Nephron (organoid): ENCODE results near the gene COL6A3.

ENCODE experiments used
- H3K27ac Mint-ChIP-seq, 3 experiments: 2 replicates each; pipeline ENCODE4 v1.8.0; 2020; ENCODE audit warnings: mixed read lengths in 3 of 3, mild to moderate bottlenecking in 2 of 3, moderate library complexity in 1 of 3
- H3K27me3 Mint-ChIP-seq: 2 replicates; pipeline ENCODE4 v1.8.0; 2021; ENCODE audit warnings: low read depth, mild to moderate bottlenecking, moderate library complexity, mixed read lengths
- H3K36me3 Mint-ChIP-seq: 2 replicates; pipeline ENCODE4 v1.8.0; 2020; ENCODE audit warnings: low read depth, mixed read lengths
- H3K4me1 Mint-ChIP-seq: 2 replicates; pipeline ENCODE4 v1.8.0; 2020; ENCODE audit warnings: mixed read lengths
- H3K4me3 Mint-ChIP-seq, 3 experiments: 2 replicates each; pipeline ENCODE4 v1.8.0; 2020; ENCODE audit warnings: mild to moderate bottlenecking in 3 of 3, mixed read lengths in 3 of 3, moderate library complexity in 2 of 3
- H3K9me3 Mint-ChIP-seq: 2 replicates; pipeline ENCODE4 v1.8.0; 2020; ENCODE audit warnings: mixed read lengths
- TF ChIP-seq, protein P1 (sequence below), 3 experiments: fragments of 200-600 bp; sonication (generic); IDR thresholded peaks; one replicate each; pipeline ENCODE4 v1.5.0; 2021; ENCODE audit warnings: antibody characterized with exemption in 3 of 3; ENCODE audit not compliant: unreplicated experiment in 3 of 3

COL6A3 gene

DNA sequence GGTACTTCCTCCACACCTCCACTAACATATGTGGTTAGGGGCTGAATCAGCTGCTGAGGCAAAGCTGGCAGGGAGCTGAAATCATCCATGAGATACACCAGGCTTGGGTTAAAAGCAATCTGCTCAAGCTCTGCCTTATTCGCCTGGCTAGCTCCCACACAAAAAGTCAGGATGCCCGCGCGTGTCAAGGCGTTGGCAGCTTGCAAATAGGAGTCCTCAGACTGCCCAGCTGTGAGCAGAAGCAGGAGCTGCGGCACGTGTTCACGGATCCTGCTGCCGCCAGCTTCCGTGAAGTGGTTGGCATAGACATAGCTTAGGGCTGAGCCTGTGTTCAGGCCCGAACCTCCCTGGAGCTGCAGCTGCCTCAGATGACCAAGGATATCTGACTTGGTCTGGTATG is 35.3 kb downstream of the COL6A3 start:
- Mint-ChIP-seq H3K9me3 (no peaks in the 10 kb centered on the region), H3K4me3 (no peak overlapping the region), H3K27me3 (no peaks in the 10 kb centered on the region), H3K4me1 (no peaks in the 10 kb centered on the region), H3K36me3 (peaks cover 73% of the 10 kb centered on the region), H3K27ac (no peak overlapping the region)
- TF ChIP-seq, protein P1, sequence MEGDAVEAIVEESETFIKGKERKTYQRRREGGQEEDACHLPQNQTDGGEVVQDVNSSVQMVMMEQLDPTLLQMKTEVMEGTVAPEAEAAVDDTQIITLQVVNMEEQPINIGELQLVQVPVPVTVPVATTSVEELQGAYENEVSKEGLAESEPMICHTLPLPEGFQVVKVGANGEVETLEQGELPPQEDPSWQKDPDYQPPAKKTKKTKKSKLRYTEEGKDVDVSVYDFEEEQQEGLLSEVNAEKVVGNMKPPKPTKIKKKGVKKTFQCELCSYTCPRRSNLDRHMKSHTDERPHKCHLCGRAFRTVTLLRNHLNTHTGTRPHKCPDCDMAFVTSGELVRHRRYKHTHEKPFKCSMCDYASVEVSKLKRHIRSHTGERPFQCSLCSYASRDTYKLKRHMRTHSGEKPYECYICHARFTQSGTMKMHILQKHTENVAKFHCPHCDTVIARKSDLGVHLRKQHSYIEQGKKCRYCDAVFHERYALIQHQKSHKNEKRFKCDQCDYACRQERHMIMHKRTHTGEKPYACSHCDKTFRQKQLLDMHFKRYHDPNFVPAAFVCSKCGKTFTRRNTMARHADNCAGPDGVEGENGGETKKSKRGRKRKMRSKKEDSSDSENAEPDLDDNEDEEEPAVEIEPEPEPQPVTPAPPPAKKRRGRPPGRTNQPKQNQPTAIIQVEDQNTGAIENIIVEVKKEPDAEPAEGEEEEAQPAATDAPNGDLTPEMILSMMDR (IDR thresholded peaks at IDR 0.05; ENCODE audit: unreplicated experiment in 3 of 3), result no peak

DNA sequence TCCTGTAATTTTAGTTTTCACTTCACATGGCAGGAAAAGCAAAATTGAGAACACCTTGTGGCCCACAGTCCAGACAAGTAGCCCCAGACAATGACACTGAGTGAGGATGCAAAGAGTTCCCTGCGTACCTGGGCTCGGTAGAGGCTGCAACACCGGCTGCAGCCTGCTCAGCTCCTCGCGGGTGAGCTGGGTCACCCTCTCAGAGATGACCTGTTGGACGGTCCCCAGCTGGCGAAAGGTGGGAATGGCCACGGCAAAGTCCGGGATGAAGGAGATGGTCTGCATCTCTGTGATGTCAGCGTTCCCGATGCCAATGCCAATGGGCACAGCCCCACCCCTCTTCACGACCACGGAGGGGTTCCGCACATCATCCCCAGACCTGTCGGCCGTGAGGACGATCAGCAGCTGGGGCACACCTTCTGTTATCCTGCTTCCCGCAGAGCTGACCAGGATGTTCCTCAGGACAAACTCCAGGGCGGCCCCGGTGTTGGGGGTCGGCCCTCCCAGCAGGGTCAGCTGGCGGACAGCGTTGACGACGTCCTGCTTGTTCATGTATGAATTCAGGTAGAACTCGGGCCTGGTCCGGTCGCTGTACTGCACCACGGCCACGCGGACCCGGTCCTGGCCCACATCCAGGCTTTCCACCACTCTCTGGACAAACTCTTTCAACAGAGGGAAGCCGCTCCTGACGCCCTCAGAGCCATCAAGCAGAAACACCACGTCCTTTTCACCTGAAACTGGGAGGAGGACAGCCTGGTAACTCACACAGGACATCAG is 39.5 kb downstream of the COL6A3 start:
- Mint-ChIP-seq H3K9me3 (peaks cover 2% of the 10 kb centered on the region), H3K4me3 (no peak overlapping the region), H3K27me3 (no peaks in the 10 kb centered on the region), H3K4me1 (no peaks in the 10 kb centered on the region), H3K36me3 (peaks cover 78% of the 10 kb centered on the region), H3K27ac (no peak overlapping the region)
- TF ChIP-seq, protein P1 (IDR thresholded peaks at IDR 0.05; ENCODE audit: unreplicated experiment in 3 of 3), result no peak

DNA sequence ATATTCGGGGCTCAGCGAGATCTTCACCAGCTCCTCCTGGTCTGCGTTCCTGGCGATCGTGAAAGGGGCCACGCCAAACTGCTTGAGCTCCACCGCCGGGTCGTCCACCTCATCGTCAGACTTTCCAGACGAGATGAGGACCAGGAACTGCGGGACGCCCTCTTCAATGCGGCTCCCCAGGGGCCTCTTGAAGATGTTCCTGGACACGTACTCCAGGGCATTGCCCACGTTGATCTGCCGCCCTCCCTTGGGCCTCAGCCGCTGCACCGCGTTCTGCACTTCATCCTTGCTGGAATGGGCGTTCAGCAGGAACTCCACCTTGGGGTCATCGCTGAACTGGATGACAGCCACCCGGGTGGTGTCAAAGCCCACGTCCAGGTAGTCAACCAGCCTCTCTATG is 42.1 kb downstream of the COL6A3 start:
- Mint-ChIP-seq H3K9me3 (peaks cover 2% of the 10 kb centered on the region), H3K27ac (no peak overlapping the region), H3K36me3 (peaks cover 84% of the 10 kb centered on the region), H3K4me1 (no peaks in the 10 kb centered on the region), H3K27me3 (no peaks in the 10 kb centered on the region), H3K4me3 (no peak overlapping the region)
- TF ChIP-seq, protein P1 (IDR thresholded peaks at IDR 0.05; ENCODE audit: unreplicated experiment in 3 of 3), result no peak

DNA sequence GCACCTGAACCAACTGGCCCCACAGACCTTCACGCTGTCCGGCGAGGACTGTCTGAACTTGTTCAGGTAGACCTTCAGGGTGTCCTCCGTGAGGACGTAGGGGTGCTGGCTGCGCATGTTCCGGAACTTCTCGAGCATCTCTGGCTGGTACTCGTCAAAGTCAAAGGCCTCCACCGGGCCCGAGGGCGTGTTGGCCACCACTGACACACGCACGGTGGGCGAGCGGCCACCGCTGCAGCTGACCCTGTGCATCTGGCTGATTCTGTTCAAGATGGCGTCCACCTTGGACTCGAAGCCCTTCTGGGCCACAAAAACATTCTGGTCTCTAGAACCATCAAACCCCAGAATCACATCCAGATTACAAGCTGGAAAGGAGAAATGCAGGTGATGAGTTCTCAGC is 48.3 kb downstream of the COL6A3 start:
- H3K9me3 Mint-ChIP-seq, result no peaks in the 10 kb centered on the region
- TF ChIP-seq, protein P1 (IDR thresholded peaks at IDR 0.05; ENCODE audit: unreplicated experiment in 3 of 3), result no peak
- H3K4me1 Mint-ChIP-seq, result peaks cover 15% of the 10 kb centered on the region
- H3K27me3 Mint-ChIP-seq, result no peaks in the 10 kb centered on the region
- H3K4me3 Mint-ChIP-seq, result no peak overlapping the region
- peaks cover 89% of the 10 kb centered on the region for H3K36me3 Mint-ChIP-seq
- H3K27ac Mint-ChIP-seq, result no peak overlapping the region

DNA sequence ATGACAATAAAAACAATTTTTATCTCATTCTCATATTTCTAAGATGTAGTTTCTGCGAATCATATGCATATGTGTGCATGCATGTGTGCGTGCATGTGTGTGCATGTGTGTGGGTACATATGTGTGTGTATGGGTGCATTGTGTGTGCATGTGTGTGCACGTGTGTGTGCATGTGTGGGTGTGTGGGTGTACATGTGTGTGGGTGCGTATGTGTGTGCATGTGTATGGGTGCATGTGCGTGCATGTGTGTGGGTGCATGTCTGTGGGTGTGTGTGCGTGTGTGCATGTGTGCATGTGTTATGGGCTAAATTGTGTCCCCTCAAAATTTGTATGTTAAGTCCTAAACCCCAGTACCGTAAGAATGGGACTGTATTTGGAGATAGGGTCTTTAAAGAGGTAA is 49.3 kb downstream of the COL6A3 start:
- no peaks in the 10 kb centered on the region for H3K9me3 Mint-ChIP-seq
- no peak overlapping the region for H3K4me3 Mint-ChIP-seq
- H3K4me1 Mint-ChIP-seq, result peaks cover 16% of the 10 kb centered on the region
- H3K27ac Mint-ChIP-seq, result no peak overlapping the region
- TF ChIP-seq, protein P1 (IDR thresholded peaks at IDR 0.05; ENCODE audit: unreplicated experiment in 3 of 3), result no peak
- peaks cover 91% of the 10 kb centered on the region for H3K36me3 Mint-ChIP-seq
- H3K27me3 Mint-ChIP-seq, result no peaks in the 10 kb centered on the region
